ENCODE measurements around the gene COPE. TPM values are rescaled to one million over a fixed set of nuclear protein-coding genes. Genes with fewer than 3 reads are reported as not detected.

COPE gene
- polyA plus RNA-seq, 1 donor (not counting 4 experiments of a cell fraction or from before 2014, with no cell fraction given): 109 TPM

- Histone ChIP-seq H3K79me2 (ENCODE audit: control insufficient read depth, insufficient read depth, low read length) (peaks cover 14% of the 10 kb centered on the region), H4K20me1 (ENCODE audit: control insufficient read depth, extremely low read depth, insufficient read depth, low read length) (peaks cover 13% of the 10 kb centered on the region), H3K27ac (ENCODE audit: control insufficient read depth, insufficient read depth, low read length) (no peak overlapping the region), H3K9me3 (ENCODE audit: control insufficient read depth, low read depth, low read length) (no peaks in the 10 kb centered on the region), H3K36me3 (ENCODE audit: control insufficient read depth in 2 of 2, extremely low read depth in 1 of 2, insufficient read depth in 2 of 2, low read length in 2 of 2) (peaks cover 55 to 57% of the 10 kb centered on the region in 2 experiments), H3K27me3 (ENCODE audit: control insufficient read depth, extremely low read depth, insufficient read depth, low read length) (no peaks in the 10 kb centered on the region), H3K4me2 (ENCODE audit: control insufficient read depth, extremely low read depth, insufficient read depth, low read depth, low read length) (no peak overlapping the region), H3K4me1 (ENCODE audit: control insufficient read depth, extremely low read depth, insufficient read depth, low read length) (peaks cover under 1% of the 10 kb centered on the region), H3K4me3 (ENCODE audit: control insufficient read depth in 2 of 3, extremely low read depth in 1 of 3, insufficient read depth in 2 of 3, low read depth in 1 of 3, low read length in 3 of 3) (no peak overlapping the region), H3K9me1 (ENCODE audit: control insufficient read depth, extremely low read depth, insufficient read depth, low read length) (no peaks in the 10 kb centered on the region), H2AFZ (ENCODE audit: control insufficient read depth, low read length) (no peak overlapping the region), H3K9ac (ENCODE audit: control insufficient read depth, extremely low read depth, insufficient read depth, low read length) (no peak overlapping the region)
- FAIRE-seq: no peak
- no peak for DNase-seq (ENCODE audit: low read depth, low spot score)
- dilution Hi-C loops (cut with MboI; ENCODE audit: extremely low pct_ligation_motif_present, low sequenced_read_pairs): no loop called here
- no peak for TF ChIP-seq EZH2 (IDR thresholded peaks at IDR 0.05; ENCODE audit: low read length)
- no peak for TF ChIP-seq CTCF (optimal IDR thresholded peaks at IDR 0.05 in 1 of 3, IDR thresholded peaks at IDR 0.05 in 1 of 3, conservative IDR thresholded peaks at IDR 0.05 in 1 of 3; ENCODE audit: extremely low read depth in 1 of 3, insufficient read depth in 2 of 3, low read length in 3 of 3)
These were observed 10.1 kb upstream of the COPE start for GRCh38 chr19:18929311-18929710.

- Histone ChIP-seq H3K4me3 (ENCODE audit: control insufficient read depth in 2 of 3, extremely low read depth in 1 of 3, insufficient read depth in 2 of 3, low read depth in 1 of 3, low read length in 3 of 3) (no peak overlapping the region), H3K9me3 (ENCODE audit: control insufficient read depth, low read depth, low read length) (no peaks in the 10 kb centered on the region), H3K9me1 (ENCODE audit: control insufficient read depth, extremely low read depth, insufficient read depth, low read length) (no peaks in the 10 kb centered on the region), H3K27ac (ENCODE audit: control insufficient read depth, insufficient read depth, low read length) (no peak overlapping the region), H4K20me1 (ENCODE audit: control insufficient read depth, extremely low read depth, insufficient read depth, low read length) (peaks cover 10% of the 10 kb centered on the region), H3K36me3 (ENCODE audit: control insufficient read depth in 2 of 2, extremely low read depth in 1 of 2, insufficient read depth in 2 of 2, low read length in 2 of 2) (peaks cover 46 to 56% of the 10 kb centered on the region in 2 experiments), H3K4me1 (ENCODE audit: control insufficient read depth, extremely low read depth, insufficient read depth, low read length) (no peaks in the 10 kb centered on the region), H3K27me3 (ENCODE audit: control insufficient read depth, extremely low read depth, insufficient read depth, low read length) (no peaks in the 10 kb centered on the region), H3K9ac (ENCODE audit: control insufficient read depth, extremely low read depth, insufficient read depth, low read length) (no peak overlapping the region), H3K4me2 (ENCODE audit: control insufficient read depth, extremely low read depth, insufficient read depth, low read depth, low read length) (no peak overlapping the region), H2AFZ (ENCODE audit: control insufficient read depth, low read length) (no peak overlapping the region), H3K79me2 (ENCODE audit: control insufficient read depth, insufficient read depth, low read length) (peaks cover 7% of the 10 kb centered on the region)
- TF ChIP-seq EZH2 (IDR thresholded peaks at IDR 0.05; ENCODE audit: low read length) (no peak), CTCF (optimal IDR thresholded peaks at IDR 0.05 in 1 of 3, IDR thresholded peaks at IDR 0.05 in 1 of 3, conservative IDR thresholded peaks at IDR 0.05 in 1 of 3; ENCODE audit: extremely low read depth in 1 of 3, insufficient read depth in 2 of 3, low read length in 3 of 3) (no peak)
- DNase-seq (ENCODE audit: low read depth, low spot score): no peak
- no peak for FAIRE-seq
- dilution Hi-C loops (cut with MboI; ENCODE audit: extremely low pct_ligation_motif_present, low sequenced_read_pairs): no loop called here
These were observed 9.0 kb upstream of the COPE start for GRCh38 chr19:18928018-18928805.
